NCI-H2107 treated with DMSO at 0.1 percent for 48 hours (cell line): ENCODE measurements around the gene ZNF79.

ENCODE experiments used
- DNase-seq: peaks from one replicate; lab custom pipeline; 2025; ENCODE audit not compliant: unreplicated experiment; lab: John Stamatoyannopoulos, UW

The ZNF79 gene

GRCh38 chr9:127494304-127494702 is 70.1 kb downstream of the ZNF79 start:
- DNase-seq, result no peak
